ENCODE results near the gene NHERF2. TPM values are rescaled to one million over a fixed set of nuclear protein-coding genes. Genes with fewer than 3 reads are reported as not detected.

The NHERF2 gene
- total and polyA plus RNA-seq, 2 of the 4 experiments (the other 2 are of a cell fraction): 18.6 to 77.8 TPM

DNA sequence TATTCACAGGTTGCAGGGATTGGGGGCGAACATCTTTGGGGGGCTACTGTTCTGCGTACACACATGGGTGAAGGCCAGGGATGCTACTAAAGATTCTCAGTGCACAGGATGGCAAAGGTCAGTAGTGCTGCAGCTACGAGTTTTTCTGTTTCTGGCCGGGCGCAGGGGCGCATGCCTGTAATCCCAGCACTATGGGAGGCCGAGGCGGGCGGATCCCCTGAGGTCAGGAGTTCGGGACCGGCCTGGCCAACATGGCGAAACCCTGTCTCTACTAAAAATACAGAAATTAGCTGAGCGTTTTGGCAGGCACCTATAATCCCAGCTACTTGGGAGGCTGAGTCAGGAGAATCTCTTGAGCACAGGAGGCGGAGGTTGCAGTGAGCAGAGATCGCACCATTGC, 13.2 kb upstream of the NHERF2 start:
- Histone ChIP-seq H3K9ac (ENCODE audit: low read depth, low read length) (no peak overlapping the region), H2BK20ac (ENCODE audit: low read depth, low read length) (no peak overlapping the region), H3K36me3 (ENCODE audit: control insufficient read depth, insufficient read depth, low read length) (no peaks in the 10 kb centered on the region), H3K79me1 (ENCODE audit: low read depth in 1 of 2, low read length in 2 of 2) (peaks cover 9 to 19% of the 10 kb centered on the region in 2 experiments; a peak in 3 of 4 replicates), H2AFZ (replicated peaks; ENCODE audit: low read length, poor library complexity) (no peak overlapping the region), H2BK15ac (ENCODE audit: low read depth, low read length) (no peak overlapping the region), H2AK9ac (replicated peaks; ENCODE audit: low read depth, low read length, poor library complexity) (no peak overlapping the region), H3K18ac (ENCODE audit: low read depth, low read length) (no peak overlapping the region), H3K56ac (ENCODE audit: extremely low read depth, insufficient read depth, low read length) (no peak overlapping the region), H3K23ac (ENCODE audit: low read depth, low read length) (no peak overlapping the region), H3K4me2 (ENCODE audit: low read depth, low read length) (no peak overlapping the region), H4K91ac (ENCODE audit: insufficient read depth, low read depth, low read length) (no peak overlapping the region), H4K5ac (ENCODE audit: low read depth, low read length) (no peak overlapping the region), H3K27me3 (ENCODE audit: control insufficient read depth, insufficient read depth, low read length) (no peaks in the 10 kb centered on the region), H3K9me1 (ENCODE audit: insufficient read depth, low read length) (peaks cover 6% of the 10 kb centered on the region), H3K27ac (ENCODE audit: insufficient read depth, low read length) (no peak overlapping the region), H3K4ac (ENCODE audit: low read depth, low read length) (no peak overlapping the region), H4K8ac (ENCODE audit: low read depth in 2 of 2, low read length in 2 of 2) (no peak overlapping the region), H2AK5ac (ENCODE audit: low read depth, low read length) (no peak overlapping the region), H2BK120ac (ENCODE audit: low read depth, low read length) (no peak overlapping the region), H3K4me3 (ENCODE audit: insufficient read depth, low read depth, low read length) (no peak overlapping the region), H3K4me1 (ENCODE audit: control insufficient read depth, insufficient read depth, low read length) (peaks cover 10% of the 10 kb centered on the region), H2BK5ac (ENCODE audit: low read depth, low read length, poor library complexity, severe bottlenecking) (no peak overlapping the region), H4K20me1 (ENCODE audit: insufficient read depth, low read length) (peaks cover 6% of the 10 kb centered on the region), H3K9me3 (ENCODE audit: control insufficient read depth, insufficient read depth, low read length) (no peaks in the 10 kb centered on the region), H3K14ac (replicated peaks; ENCODE audit: low read depth, low read length) (no peak overlapping the region)
- TF ChIP-seq MAFK (IDR thresholded peaks at IDR 0.05; ENCODE audit: low read depth, low read length) (no peak), RAD21 (IDR thresholded peaks at IDR 0.05; ENCODE audit: low read length) (no peak), CHD1 (IDR thresholded peaks at IDR 0.05; ENCODE audit: low read depth, low read length) (no peak), RFX5 (IDR thresholded peaks at IDR 0.05; ENCODE audit: low read depth, low read length) (no peak), BHLHE40 (IDR thresholded peaks at IDR 0.05; ENCODE audit: low read depth, low read length) (no peak), NFE2L2 (IDR thresholded peaks at IDR 0.05; ENCODE audit: low read depth, low read length) (no peak), MAZ (IDR thresholded peaks at IDR 0.05; ENCODE audit: borderline replicate concordance, low read depth, low read length) (no peak), RCOR1 (IDR thresholded peaks at IDR 0.05; ENCODE audit: insufficient replicate concordance, low read length) (no peak), CEBPB (IDR thresholded peaks at IDR 0.05; ENCODE audit: low read depth, low read length) (no peak)
- TF ChIP-seq, protein P1, sequence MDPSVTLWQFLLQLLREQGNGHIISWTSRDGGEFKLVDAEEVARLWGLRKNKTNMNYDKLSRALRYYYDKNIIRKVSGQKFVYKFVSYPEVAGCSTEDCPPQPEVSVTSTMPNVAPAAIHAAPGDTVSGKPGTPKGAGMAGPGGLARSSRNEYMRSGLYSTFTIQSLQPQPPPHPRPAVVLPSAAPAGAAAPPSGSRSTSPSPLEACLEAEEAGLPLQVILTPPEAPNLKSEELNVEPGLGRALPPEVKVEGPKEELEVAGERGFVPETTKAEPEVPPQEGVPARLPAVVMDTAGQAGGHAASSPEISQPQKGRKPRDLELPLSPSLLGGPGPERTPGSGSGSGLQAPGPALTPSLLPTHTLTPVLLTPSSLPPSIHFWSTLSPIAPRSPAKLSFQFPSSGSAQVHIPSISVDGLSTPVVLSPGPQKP (IDR thresholded peaks at IDR 0.05; ENCODE audit: borderline replicate concordance, low read depth, low read length): no peak
- TF ChIP-seq, protein P2, sequence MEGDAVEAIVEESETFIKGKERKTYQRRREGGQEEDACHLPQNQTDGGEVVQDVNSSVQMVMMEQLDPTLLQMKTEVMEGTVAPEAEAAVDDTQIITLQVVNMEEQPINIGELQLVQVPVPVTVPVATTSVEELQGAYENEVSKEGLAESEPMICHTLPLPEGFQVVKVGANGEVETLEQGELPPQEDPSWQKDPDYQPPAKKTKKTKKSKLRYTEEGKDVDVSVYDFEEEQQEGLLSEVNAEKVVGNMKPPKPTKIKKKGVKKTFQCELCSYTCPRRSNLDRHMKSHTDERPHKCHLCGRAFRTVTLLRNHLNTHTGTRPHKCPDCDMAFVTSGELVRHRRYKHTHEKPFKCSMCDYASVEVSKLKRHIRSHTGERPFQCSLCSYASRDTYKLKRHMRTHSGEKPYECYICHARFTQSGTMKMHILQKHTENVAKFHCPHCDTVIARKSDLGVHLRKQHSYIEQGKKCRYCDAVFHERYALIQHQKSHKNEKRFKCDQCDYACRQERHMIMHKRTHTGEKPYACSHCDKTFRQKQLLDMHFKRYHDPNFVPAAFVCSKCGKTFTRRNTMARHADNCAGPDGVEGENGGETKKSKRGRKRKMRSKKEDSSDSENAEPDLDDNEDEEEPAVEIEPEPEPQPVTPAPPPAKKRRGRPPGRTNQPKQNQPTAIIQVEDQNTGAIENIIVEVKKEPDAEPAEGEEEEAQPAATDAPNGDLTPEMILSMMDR (conservative IDR thresholded peaks at IDR 0.05; ENCODE audit: low read depth, low read length): no peak
- 93% methylated on average over 6 of the region's 15 CpGs; no CpG with 5 or more reads in 1 of the 2 experiments for WGBS, 2 experiments (ENCODE audit: extremely low coverage in 2 of 2, insufficient read length in 1 of 2)
- DNase-seq: no peak
- dilution Hi-C loops (cut with HindIII; ENCODE audit: low sequenced_read_pairs, unreplicated experiment) (no loop called here), in situ Hi-C loops (cut with MboI; ENCODE audit: low sequenced_read_pairs) (no loop called here), intact Hi-C loops (cut with micrococcal nuclease) (no loop called here)
- no TSS peak for BruUV-seq (replicated peaks)
- POLR2A ChIA-PET (ENCODE audit: unreplicated experiment): no interaction called here
- ATAC-seq (ENCODE audit: low read depth): no peak
- CTCF ChIA-PET: interaction anchor here (1.7 kb wide), 1 partner anchor 10 kb away, joined by 8 read pairs; no protein-coding TSS in a partner anchor
